ENCODE results near the gene ANKRD10.

Gene ANKRD10

GRCh38 chr13:110944121-110944967, 29.5 kb upstream of the ANKRD10 start:
- DNase-seq (ENCODE audit: low spot score): peak; percentile 77
- in situ Hi-C loops (cut with MboI; ENCODE audit: low pct_unique_long_range_greater_than_20kb, low sequenced_read_pairs, unreplicated experiment): no loop called here
- TF ChIP-seq CTCF (IDR thresholded peaks at IDR 0.05; ENCODE audit: extremely low read depth, insufficient read depth, missing control alignments): peak; percentile 68

- in situ Hi-C loops (cut with MboI; ENCODE audit: low pct_unique_long_range_greater_than_20kb, low sequenced_read_pairs, unreplicated experiment): no loop called here
- DNase-seq (ENCODE audit: low spot score): no peak
- no peak for TF ChIP-seq CTCF (IDR thresholded peaks at IDR 0.05; ENCODE audit: extremely low read depth, insufficient read depth, missing control alignments)
Measured at GRCh38 chr13:110942248-110942981, 27.5 kb upstream of the ANKRD10 start.

GRCh38 chr13:110938662-110939421, 24.0 kb upstream of the ANKRD10 start:
- in situ Hi-C loops (cut with MboI; ENCODE audit: low pct_unique_long_range_greater_than_20kb, low sequenced_read_pairs, unreplicated experiment): no loop called here
- no peak for TF ChIP-seq CTCF (IDR thresholded peaks at IDR 0.05; ENCODE audit: extremely low read depth, insufficient read depth, missing control alignments)
- no peak for DNase-seq (ENCODE audit: low spot score)

GRCh38 chr13:110937511-110938285, 22.8 kb upstream of the ANKRD10 start:
- in situ Hi-C loops (cut with MboI; ENCODE audit: low pct_unique_long_range_greater_than_20kb, low sequenced_read_pairs, unreplicated experiment): no loop called here
- no peak for DNase-seq (ENCODE audit: low spot score)
- TF ChIP-seq CTCF (IDR thresholded peaks at IDR 0.05; ENCODE audit: extremely low read depth, insufficient read depth, missing control alignments): no peak

- no peak for DNase-seq (ENCODE audit: low spot score)
- no peak for TF ChIP-seq CTCF (IDR thresholded peaks at IDR 0.05; ENCODE audit: extremely low read depth, insufficient read depth, missing control alignments)
- in situ Hi-C loops (cut with MboI; ENCODE audit: low pct_unique_long_range_greater_than_20kb, low sequenced_read_pairs, unreplicated experiment): no loop called here
Measured at GRCh38 chr13:110936519-110936918, 21.6 kb upstream of the ANKRD10 start.

- DNase-seq (ENCODE audit: low spot score): no peak
- in situ Hi-C loops (cut with MboI; ENCODE audit: low pct_unique_long_range_greater_than_20kb, low sequenced_read_pairs, unreplicated experiment): no loop called here
- no peak for TF ChIP-seq CTCF (IDR thresholded peaks at IDR 0.05; ENCODE audit: extremely low read depth, insufficient read depth, missing control alignments)
Measured at GRCh38 chr13:110932588-110932987, 17.7 kb upstream of the ANKRD10 start.
